Neural progenitor cell (in vitro differentiated cells): ENCODE results near the gene HMX2.

Experiments
- EZH2phosphoT487 ChIP-seq: fragments of 200-600 bp; sonication (generic); IDR thresholded peaks from 2 replicates; pipeline ENCODE4 v1.6.1; 2017; ENCODE audit warnings: antibody characterized with exemption
- TF ChIP-seq, protein P1 (sequence below): fragments of 200-600 bp; sonication (generic); IDR thresholded peaks from 2 replicates; pipeline ENCODE4 v1.5.1; 2017; ENCODE audit warnings: antibody characterized with exemption, mild to moderate bottlenecking

DNA sequence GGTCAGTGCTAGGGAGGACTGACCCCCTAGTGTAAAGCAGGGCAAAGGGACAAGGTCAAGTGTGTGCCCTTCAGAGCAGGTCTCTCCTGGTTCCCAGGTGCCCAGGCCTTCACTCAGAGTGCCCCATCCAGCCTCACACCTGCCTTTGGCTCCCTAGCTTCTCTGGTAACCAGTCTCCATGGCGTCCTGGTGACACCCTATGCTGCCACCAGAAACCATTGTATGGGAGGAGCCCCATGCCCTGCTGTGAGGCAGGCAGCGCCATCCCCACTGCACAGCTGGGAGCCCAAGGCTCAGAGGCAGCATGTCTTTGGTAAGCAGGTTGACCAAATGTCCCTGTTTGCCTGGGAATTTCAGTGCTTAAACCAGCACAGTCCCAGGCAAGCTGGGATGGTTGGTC, 45.3 kb upstream of the HMX2 start:
- TF ChIP-seq, protein P1, sequence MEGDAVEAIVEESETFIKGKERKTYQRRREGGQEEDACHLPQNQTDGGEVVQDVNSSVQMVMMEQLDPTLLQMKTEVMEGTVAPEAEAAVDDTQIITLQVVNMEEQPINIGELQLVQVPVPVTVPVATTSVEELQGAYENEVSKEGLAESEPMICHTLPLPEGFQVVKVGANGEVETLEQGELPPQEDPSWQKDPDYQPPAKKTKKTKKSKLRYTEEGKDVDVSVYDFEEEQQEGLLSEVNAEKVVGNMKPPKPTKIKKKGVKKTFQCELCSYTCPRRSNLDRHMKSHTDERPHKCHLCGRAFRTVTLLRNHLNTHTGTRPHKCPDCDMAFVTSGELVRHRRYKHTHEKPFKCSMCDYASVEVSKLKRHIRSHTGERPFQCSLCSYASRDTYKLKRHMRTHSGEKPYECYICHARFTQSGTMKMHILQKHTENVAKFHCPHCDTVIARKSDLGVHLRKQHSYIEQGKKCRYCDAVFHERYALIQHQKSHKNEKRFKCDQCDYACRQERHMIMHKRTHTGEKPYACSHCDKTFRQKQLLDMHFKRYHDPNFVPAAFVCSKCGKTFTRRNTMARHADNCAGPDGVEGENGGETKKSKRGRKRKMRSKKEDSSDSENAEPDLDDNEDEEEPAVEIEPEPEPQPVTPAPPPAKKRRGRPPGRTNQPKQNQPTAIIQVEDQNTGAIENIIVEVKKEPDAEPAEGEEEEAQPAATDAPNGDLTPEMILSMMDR: no peak
- no peak for TF ChIP-seq EZH2phosphoT487
